HG02759 (cell line): ENCODE measurements around the gene STARD13.
A peak's percentile ranks its signal among the peaks of the same experiment; 100 is the strongest.

ENCODE experiments used
- ATAC-seq: cut with Tn5 transposase; IDR thresholded peaks from one replicate; pipeline ENCODE4 v1.9.1; 2021; ENCODE audit warnings: mild to moderate bottlenecking, moderate library complexity; ENCODE audit not compliant: unreplicated experiment

STARD13 gene

GRCh38 chr13:33232883-33233282 lies 52.7 kb downstream of the STARD13 start:
- no peak for ATAC-seq

GRCh38 chr13:33231339-33231738 lies 54.2 kb downstream of the STARD13 start:
- ATAC-seq = no peak

- ATAC-seq = no peak
Measured at GRCh38 chr13:33230178-33230881, 55.2 kb downstream of the STARD13 start.

GRCh38 chr13:33229446-33230177 lies 55.9 kb downstream of the STARD13 start:
- no peak for ATAC-seq

GRCh38 chr13:33228648-33229445 lies 56.7 kb downstream of the STARD13 start:
- ATAC-seq = peak; percentile 73

GRCh38 chr13:33227927-33228647 lies 57.5 kb downstream of the STARD13 start:
- no peak for ATAC-seq

GRCh38 chr13:33224686-33225085 lies 60.9 kb downstream of the STARD13 start:
- no peak for ATAC-seq

GRCh38 chr13:33224191-33224590 lies 61.4 kb downstream of the STARD13 start:
- no peak for ATAC-seq

- no peak for ATAC-seq
Measured at GRCh38 chr13:33219926-33220325, 65.6 kb downstream of the STARD13 start.

- no peak for ATAC-seq
Measured at GRCh38 chr13:33218426-33218825, 67.1 kb downstream of the STARD13 start.

GRCh38 chr13:33218020-33218419 lies 67.5 kb downstream of the STARD13 start:
- no peak for ATAC-seq

- ATAC-seq = no peak
Measured at GRCh38 chr13:33217256-33217655, 68.3 kb downstream of the STARD13 start.

- ATAC-seq = no peak
Measured at GRCh38 chr13:33213797-33214196, 71.8 kb downstream of the STARD13 start.

- ATAC-seq = no peak
Measured at GRCh38 chr13:33213024-33213768, 72.4 kb downstream of the STARD13 start.

- ATAC-seq = no peak
Measured at GRCh38 chr13:33212396-33212795, 73.2 kb downstream of the STARD13 start.

GRCh38 chr13:33210090-33210489 lies 75.5 kb downstream of the STARD13 start:
- no peak for ATAC-seq

- ATAC-seq = no peak
Measured at GRCh38 chr13:33208290-33209220, 77.0 kb downstream of the STARD13 start.

GRCh38 chr13:33207615-33207961 lies 78.0 kb downstream of the STARD13 start:
- no peak for ATAC-seq

GRCh38 chr13:33206945-33207614 lies 78.5 kb downstream of the STARD13 start:
- no peak for ATAC-seq
